ENCODE data around the gene LPA.
"Not testable (repeated sequence)": the region's sequence is repeated elsewhere in the genome, so short reads cannot be mapped to it uniquely, and the experiment has no call there.

The LPA gene

DNA sequence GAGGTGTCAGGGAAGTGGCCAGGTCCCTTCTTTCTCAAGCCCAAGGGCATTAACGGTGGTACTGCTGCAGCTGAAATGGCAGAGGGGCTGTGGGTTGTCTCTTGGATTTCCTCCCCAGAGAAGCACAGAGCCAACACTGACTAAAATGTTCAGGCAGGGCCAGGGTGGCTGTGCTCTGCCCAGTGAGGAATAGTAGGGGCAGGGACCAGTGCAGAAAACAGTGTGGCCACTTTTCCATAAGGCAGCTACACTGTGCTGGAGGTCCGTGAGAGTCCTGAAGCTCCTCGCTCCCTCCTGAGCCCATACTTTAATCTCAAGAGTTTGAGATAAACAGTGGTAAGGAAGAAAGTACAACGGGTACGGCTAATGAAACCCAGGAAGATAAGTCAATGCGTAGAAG is 4.5 kb downstream of the LPA start:
- DNase-seq: no peak

DNA sequence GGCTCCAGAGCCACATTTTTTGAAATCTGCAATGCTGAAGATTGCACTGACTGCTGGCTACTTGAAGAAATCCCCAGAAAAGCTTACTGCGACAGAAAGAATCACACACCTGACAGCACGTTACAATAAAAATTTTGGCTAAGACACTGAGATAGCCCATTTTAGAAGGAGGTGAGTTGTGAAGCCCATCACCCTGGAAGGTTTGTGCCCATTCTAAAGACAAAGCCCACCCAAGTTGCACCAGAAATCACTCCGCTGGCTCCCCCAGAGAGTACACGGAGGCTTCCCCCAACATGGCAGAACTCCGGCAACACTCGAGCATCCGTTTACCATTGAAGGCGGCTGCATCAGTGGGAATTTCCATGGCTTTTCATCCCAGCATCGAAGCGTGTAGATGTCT is 29.4 kb downstream of the LPA start:
- DNase-seq: no peak

DNA sequence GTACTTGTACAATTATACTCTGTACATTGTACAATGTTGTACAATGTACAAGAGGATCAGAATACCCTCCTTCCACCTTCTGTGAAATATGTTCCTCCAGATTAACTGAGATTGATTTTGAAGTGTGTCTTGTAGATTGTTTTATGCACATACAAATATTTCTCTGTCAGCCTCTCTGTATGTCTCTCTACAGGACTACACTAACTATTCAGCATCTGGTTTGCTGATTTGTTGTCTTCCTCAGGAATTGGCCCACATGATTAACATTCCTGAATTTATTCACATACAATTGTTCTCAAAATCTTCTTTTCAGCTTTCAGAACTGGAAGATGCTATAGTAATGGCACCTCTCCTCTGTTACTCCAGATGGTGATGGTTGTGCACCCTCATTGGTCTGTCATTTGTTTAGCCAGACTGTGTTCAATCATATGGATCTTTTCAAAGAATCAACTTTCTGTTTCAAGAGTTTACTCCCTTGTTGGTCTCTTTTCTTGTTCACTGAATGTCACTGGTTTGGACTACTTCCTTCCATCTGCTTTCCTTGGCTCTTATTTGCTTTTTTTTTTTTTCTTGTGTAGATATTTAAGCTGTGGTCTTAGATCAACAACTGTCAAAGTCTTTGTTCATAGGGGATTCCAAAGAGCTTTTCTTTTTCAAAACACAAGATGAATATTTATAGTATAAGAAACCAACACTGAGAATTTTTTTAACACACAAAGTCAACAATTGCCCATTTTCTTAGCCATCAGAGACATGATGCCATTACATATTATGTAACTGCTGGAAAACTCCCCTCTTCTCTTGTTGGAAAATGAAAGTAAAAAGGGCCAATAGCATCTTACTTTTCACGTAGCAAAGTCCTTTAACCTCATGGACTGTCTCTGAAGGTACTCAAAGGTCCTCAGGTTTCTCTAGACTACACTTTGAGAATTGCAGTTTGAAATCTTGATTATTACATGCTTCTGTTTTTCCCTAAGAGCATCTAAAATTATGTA is 67.9 kb downstream of the LPA start:
- DNase-seq: no peak

DNA sequence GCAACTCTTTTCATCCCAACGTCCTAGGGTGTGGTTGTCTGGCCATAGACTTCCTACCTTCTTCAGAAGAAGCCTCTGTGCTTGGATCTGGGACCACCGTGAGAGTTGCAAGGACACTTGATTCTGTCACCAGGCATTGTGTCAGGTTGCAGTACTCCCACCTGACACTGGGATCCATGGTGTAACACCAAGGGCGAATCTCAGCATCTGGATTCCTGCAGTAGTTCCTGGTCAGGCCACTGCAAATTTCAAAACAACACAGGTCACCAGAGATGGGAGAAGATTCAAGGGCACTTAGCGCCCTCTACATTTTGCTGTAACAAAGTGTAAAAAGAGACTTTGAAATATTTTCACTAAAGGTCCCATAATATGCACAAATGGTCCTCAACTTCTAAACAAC is 68.8 kb downstream of the LPA start:
- DNase-seq: not testable (repeated sequence)

DNA sequence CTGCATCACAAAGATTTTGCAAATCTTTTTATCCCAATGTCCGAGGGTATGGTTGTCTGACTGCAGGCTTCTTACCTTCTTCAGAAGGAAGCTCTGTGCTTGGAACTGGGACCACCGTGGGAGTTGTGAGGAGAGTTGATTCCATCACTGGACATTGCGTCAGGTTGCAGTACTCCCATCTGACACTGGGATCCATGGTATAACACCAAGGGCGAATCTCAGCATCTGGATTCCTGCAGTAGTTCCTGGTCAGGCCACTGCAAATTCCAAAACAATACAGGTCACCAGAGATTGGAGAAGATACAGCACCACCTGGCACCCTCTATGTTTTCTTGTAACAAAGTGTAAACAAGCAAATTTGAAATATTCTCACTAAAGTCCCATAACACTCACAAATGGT is 77.7 kb downstream of the LPA start:
- no peak for DNase-seq

DNA sequence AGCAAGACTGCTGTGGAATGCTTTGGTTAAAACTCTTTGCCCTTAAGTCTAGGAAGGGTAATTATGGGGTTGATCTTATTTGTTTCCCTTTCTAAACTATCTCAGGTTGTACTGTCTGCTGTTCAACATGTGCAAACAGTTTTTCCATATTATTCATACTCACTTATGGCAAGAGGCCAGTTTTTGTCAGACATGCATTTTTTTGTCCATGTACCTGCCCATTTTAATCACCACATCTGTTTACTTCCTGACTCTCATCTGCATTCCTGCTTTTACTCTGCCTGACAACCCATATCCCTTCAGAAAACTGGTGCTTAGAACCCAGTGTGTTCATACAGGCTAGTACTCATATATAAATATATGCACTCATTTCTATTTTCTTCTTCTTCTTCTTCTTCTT is 80.3 kb downstream of the LPA start:
- DNase-seq: no peak

DNA sequence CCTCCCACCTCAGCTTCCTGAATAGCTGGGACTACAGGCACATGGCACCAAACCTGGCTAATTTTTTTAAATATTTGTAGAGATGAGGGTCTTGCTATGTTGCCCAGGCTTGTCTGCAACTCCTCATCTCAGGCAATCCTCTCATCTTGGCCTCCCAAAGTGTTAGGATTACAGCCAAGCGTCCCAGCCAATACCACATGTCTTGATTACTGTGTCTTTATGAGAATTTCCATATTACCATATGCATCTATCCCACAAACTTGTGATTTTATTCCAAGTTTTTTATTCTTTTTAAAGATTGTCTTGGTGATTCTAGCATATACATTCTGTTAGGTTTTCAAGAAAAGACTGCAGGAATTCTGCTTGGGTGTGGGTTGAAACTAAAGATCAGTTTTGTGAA is 82.7 kb downstream of the LPA start:
- DNase-seq: no peak

DNA sequence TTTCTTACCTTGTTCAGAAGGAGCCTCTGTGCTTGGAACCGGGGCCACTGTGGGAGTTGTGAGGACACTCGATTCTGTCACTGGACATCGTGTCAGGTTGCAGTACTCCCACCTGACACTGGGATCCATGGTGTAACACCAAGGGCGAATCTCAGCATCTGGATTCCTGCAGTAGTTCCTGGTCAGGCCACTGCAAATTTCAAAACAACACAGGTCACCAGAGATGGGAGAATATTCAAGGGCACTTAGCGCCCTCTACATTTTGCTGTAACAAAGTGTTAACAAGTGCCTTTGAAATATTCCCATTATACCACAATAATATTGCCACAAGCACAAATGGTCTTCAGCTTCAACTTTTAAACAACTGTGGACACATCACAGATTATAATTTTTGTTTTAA is 85.6 kb downstream of the LPA start:
- DNase-seq: not testable (repeated sequence)

DNA sequence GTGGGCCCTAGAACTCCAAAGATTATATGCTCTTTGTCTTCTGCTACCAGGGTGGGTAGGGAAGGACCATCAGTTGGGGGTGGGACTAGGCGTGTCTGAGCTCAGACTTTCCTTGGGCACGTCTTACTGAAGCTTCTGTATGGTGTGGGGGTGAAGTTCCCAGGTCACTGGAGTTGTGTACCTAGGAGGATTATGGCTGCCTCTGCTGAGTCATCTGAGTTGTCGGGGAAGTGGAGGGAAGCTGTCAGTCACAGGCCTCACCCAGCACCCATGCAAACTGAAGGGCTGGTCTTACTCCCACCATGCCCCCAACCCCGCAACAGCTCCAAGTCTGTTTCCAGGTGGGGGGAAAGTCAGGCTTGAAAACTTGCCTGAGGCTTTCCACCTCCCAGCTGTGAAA is 90.1 kb downstream of the LPA start:
- no peak for DNase-seq

DNA sequence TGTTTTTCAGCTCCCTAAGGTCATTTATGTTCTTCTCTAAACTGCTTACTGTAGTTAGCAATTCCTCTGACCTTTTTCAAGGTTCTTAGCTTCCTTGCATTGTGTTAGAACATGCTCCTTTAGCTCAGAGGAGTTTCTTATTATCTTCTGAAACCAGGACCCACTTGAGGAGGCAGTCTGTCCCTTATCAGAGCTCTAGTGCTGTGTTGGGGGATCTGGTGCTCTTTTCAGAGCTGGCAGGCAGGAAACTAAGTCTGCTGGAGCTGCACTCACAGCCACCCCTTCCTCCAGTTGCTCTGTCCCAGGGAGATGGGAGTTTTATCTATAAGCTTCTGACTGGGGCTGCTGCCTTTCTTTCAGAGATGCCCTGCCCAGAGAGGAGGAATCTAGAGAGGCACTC is 92.9 kb downstream of the LPA start:
- DNase-seq: not testable (repeated sequence)

DNA sequence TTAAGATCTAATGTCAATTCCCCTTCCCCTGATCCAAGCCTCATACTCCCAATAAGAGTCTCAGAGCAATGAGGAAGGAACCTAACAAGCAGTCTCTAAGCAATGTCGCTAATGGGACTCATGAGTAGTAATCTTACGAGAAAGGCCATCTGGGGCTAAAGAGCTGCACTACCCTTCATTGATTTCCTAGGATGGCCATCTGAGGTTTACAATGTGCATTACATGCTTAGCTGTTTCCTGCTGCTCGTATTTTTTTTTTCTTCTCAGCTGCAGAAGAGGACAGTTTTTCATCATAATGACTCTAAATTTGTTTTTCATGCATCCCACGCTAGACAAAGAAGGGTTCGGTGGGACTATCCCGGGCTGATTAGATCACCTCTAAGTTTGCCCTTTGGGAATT is 119.3 kb downstream of the LPA start:
- DNase-seq: no peak

DNA sequence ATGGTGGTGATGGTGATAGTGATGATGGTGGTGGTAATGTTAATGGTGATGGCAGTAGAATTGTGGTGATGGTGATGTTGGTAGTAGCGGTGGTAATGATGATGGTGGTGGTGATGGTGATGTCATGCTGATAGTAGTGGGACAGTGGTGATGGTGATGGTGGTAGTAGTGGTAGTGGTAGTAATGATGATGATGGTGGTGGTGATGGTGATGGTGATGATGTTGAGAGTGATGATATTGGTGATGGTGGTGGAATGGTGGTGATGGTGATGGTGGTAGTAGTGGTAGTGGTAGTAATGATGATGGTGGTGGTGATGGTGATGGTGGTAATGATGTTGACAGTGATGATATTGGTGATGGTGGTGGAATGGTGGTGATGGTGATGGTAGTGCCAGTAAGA is 128.8 kb downstream of the LPA start:
- DNase-seq: no peak

DNA sequence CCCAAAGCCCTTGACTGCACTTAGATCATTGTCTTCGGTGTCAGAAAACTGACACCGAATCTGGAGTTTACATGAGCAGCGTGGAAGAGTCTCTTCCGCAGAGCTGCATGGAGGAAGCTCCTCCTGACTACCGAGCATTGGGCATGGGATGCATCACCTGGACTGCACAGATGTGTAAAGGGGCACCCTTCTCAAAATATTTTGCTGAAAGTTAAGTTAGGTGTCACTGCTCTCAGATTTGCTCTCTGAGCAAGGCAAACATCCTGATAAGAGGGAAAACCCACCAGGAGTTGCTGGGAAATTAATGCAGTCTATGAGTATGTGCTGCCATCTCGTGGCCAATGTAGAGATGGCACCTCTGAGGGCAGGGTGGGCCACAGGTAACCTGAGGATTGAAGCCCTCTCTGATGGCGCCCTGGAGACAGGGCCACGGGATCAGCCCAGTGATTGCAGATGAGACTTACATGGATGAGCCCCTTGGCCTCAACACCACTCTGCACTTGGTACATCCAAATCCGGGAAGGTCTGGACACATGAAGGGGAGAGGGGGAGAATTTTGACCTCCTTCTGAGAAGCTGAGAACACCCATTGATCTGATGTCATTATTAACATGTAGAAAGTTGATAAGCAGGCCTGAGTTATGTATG is 129.9 kb downstream of the LPA start:
- DNase-seq: no peak

DNA sequence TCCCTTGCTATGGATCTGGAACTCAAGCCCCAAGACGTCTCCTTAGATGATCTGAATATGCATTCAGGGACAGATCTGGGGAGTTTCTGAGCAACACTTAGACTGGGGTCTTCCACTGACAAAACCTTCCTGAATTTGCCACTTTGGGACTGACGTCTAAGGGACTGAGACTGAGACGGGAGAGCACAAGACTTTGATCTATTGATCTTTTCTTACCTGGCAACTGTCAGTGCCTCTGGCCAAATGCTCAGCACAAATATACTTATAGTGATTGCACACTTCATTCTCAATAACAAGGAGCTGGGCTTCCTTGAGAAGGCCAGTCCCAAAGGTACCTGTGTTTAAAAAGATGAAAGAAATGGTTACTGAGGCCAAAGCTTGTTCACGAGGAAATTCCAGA is 131.8 kb downstream of the LPA start:
- DNase-seq: no peak

DNA sequence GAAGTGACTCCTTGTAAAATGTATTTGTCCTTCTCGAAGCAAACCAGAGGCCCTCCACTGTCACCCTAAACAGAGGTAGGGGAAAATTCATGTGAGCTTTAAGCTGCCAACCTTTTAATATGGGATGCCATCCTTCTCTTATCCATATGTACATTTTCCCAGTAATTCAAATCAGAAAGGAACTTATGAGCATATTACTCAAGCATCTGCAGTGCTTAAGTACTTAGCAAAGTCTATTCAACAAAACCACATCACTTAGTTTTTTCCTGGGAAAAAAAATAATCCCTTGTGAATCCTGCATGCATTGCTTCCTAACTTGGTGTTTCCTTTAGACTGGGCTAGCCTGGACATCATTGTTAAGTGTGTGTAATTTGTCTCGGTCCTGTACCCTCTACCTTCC is 132.2 kb downstream of the LPA start:
- no peak for DNase-seq

DNA sequence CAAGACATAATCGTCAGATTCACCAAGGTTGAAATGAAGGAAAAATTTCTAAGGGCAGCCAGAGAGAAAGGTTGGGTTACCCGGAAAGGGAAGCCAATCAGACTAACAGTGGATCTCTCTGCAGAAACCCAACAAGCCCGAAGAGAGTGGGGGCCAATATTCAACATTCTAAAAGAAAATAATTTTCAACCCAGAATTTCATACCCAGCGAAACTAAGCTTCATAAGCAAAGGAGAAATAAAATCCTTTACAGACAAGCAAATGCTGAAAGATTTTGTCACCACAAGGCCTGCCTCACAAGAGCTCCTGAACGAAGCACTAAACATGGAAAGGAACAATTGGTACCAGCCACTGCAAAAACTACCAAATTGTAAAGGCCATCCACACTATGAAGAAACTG is 134.6 kb downstream of the LPA start:
- not testable (repeated sequence) for DNase-seq

DNA sequence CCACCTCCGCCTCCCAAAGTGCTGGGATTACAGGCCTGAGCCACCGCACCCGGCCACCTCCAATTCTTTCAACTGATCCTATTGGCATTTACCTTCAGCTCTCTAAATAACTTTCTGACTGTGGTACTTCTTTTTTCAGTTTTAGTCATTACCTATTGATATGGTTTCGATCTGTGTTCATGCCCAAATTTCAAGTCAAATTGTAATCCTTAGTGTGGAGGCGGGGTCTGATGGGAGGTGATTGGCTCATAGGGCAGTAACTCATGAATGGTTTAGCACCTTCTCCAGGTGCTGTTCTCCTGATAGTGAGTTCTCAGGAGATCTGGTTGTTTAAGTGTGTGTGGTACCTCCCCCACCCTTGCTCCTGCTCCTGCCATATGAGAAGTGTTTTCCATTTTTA is 140.9 kb downstream of the LPA start:
- no peak for DNase-seq

DNA sequence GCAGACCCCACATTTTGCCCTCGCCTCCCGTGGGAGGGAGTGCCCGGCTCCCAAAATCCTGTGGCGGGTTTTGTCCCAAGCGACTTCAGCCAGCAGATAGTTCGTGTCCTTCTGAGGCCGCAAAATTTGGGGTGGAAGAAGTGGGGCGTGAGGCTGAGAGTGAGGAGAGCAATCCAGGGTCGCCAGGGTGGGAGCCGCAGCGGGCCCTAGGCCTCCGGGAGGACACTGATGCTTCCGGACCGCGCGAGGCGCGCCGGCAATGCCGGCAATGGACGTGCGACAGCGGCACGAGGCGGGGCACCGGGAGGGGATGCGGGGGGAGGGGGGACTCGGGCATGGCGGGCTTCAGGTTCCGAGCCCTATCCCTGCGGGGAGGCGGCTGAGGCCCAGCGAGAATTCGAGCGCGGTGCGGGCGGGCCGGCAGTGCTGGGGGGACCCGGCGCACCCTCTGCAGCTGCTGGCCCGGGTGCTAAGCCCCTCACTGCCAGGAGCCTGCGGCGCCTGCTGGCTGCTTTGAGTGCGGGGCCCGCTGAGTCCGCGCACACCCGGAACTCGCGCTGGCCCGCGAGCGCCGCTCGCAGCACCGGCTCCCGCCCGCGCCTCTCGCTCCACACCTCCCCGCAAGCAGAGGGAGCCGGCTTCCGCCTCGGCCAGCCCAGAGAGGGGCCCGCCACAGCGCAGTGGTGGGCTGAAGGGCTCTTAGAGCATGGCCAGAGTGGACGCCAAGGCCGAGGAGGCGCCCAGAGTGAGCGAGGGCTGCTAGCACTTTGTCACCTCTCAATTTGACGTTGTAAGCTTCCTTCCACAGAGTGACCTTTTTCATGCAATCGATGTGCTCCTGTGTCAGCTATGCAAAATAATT is 143.8 kb downstream of the LPA start:
- DNase-seq: peak; percentile 16

DNA sequence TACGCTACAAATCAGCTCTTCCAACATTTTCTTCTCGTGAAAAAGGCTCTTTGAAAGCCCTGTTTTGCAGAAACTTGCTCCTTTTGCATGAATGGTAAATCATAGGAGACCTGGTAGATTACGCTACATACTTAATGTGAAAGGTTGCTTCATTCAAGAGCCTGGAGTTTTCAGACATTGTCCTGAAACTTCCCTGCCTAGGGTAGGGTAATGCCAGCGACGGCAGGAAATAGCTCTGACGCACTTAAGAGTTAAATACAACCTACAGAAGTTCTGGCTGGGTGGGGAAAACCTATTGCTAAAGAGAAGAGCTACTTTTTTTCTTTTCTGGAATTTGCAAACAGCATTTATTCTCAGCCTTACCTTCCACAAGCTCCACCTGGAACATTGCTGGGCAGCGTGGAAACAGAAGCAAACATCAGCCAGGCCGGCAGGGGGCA is 144.5 kb downstream of the LPA start:
- DNase-seq: no peak

DNA sequence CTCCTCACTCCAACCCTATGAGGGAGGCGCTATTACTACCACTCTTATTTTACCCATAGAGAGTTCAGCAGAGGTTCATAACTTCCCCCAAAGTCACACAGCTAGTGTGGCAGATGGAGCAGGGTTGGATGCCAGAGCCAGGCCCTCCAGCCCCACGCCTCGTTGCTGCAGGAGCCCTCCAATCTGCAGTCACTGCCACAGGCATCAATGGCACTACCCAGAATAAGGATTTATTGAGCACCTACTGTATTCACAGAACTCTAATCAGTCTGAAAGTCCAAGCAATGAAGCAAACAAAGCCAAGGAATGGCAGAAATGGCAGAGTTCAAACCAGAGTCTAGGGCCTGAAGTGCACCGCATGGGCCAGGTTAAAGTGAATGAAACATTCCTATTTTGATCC is 144.9 kb downstream of the LPA start:
- no peak for DNase-seq

DNA sequence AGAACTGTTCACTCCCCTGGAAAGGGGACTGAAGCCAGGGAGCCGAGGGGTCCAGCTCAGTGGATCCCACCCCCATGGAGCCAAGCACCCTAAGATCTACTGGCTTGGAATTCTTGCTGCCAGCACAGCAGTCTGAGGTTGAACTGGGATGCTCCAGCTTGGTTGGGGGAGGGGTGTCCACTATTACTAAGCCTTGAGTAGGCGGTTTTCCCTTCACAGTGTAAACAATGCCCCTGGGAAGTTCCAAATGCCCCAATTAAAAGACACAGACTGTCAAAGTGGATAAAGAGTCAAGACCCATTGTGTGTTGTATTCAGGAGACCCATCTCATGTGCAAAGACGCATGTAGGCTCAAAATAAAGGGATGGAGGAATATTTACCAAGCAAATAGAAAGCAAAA is 150.2 kb downstream of the LPA start:
- no peak for DNase-seq

DNA sequence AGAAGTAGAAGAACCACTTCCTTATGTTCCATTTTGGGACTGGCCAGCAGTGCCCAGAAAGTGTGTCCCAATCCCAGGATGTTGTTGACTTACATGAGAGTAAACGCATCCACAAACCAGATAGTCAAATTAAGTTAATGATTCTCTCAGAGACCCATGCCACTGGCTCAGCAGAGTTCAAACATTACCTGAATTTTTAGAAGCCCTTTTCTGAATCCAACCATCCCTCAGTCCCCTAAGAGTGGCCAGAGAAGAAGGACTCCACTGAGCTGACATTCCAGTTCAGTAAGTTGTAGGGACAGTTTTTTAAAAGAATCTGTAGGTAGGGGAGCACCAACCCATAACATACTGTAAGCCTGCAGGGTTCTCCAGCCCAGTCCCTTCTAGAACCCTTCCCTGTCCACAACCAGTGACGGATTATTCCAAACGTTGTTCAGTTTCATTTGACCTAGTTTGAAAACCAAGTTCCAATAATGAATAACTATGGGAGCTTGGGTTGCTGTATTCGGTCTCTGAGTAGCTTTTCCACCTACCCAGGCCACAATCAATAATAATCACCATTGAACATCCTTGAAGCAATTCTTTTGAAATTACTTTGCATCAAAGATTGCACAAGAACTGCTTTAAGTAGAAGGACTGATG is 153.0 kb downstream of the LPA start:
- no peak for DNase-seq

DNA sequence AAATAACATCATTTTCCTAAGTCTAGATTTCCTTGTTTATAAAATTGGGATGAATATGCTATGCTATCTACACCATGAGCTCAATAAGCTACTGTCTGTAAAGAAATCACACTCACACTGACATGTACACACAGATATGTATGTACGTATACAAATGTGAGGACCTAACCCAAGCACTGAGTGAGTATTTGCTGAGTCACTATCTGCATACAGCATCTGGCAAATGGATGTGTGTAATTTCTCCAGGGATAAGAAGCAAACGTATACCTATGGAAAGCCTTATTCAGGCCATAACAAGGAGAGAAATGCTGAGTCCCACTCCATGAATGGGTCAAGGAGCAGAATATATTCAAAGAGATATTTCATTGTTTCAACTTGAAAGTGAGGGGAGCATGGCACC is 153.9 kb downstream of the LPA start:
- DNase-seq: no peak
